Spleen (tissue), 7 donors: ENCODE results near the gene LRRC28.

ENCODE experiments used
- POLR2A ChIP-seq, 3 donors: fragments of 450-650 bp; IDR thresholded peaks; one replicate each; pipeline ENCODE4 v1.5.1; 2017; ENCODE audit warnings: antibody characterized with exemption in 3 of 3, mild to moderate bottlenecking in 1 of 3
- POLR2AphosphoS5 ChIP-seq, 3 donors: sonication (generic); formaldehyde crosslinking; IDR thresholded peaks; one replicate each; pipeline ENCODE4 v1.5.1; 2017; ENCODE audit warnings: antibody characterized with exemption in 3 of 3
- TF ChIP-seq, protein P1 (sequence below), 11 experiments: fragments of 200-600 bp in 7 of 11; fragments of 450-650 bp in 4 of 11; sonication (generic) in 4 of 11; IDR thresholded peaks in 8 of 11; conservative IDR thresholded peaks in 3 of 11; 1 replicate in 7 of 11; 2 replicates in 4 of 11; pipeline versions ENCODE4 v1.4.0 to v1.8.0; 2016 to 2021; ENCODE audit warnings: antibody characterized with exemption in 11 of 11, inconsistent platforms in 4 of 11, mild to moderate bottlenecking in 1 of 11
- donor health status: DM: no; HTN: no; CAD: no; lungs with moderate emphysema.
- donor health status: DM: no; HTN: no; CAD: no.
- donor health status: DM: no; HTN: no; CAD: no.

DNA sequence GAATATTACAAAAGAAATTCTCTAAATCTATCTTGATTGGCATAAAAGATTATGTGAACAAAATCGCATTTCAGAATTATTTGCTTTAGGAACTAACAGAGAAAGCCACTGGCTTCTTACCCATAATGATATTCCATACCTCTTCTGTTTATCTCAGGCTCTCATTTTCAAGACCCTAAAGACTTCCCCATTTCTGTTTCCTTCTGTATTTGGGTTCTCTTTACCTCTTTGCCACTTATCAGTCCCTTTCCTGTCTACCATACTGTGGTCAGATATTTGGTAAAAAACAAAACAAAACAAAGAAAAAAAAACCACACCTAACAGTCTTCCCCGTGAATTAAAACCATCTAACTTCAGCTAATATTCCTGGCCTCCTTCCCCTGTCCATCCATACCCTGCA lies 108.5 kb downstream of the LRRC28 start:
- no peak for TF ChIP-seq POLR2AphosphoS5 (IDR thresholded peaks at IDR 0.05)
- TF ChIP-seq, protein P1, sequence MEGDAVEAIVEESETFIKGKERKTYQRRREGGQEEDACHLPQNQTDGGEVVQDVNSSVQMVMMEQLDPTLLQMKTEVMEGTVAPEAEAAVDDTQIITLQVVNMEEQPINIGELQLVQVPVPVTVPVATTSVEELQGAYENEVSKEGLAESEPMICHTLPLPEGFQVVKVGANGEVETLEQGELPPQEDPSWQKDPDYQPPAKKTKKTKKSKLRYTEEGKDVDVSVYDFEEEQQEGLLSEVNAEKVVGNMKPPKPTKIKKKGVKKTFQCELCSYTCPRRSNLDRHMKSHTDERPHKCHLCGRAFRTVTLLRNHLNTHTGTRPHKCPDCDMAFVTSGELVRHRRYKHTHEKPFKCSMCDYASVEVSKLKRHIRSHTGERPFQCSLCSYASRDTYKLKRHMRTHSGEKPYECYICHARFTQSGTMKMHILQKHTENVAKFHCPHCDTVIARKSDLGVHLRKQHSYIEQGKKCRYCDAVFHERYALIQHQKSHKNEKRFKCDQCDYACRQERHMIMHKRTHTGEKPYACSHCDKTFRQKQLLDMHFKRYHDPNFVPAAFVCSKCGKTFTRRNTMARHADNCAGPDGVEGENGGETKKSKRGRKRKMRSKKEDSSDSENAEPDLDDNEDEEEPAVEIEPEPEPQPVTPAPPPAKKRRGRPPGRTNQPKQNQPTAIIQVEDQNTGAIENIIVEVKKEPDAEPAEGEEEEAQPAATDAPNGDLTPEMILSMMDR (IDR thresholded peaks at IDR 0.05 in 8 of 11, conservative IDR thresholded peaks at IDR 0.05 in 3 of 11) = no peak
- no peak for TF ChIP-seq POLR2A (IDR thresholded peaks at IDR 0.05)
